HEK293T (cell line): ENCODE data around the gene ARL5C.

Experiments
- BHLHE40 ChIP-seq: fragments of 450-650 bp; IDR thresholded peaks from 2 replicates; pipeline ENCODE4 v1.6.1; 2016; ENCODE audit warnings: mild to moderate bottlenecking, moderate library complexity, borderline replicate concordance
- ELF4 ChIP-seq: fragments of 450-650 bp; IDR thresholded peaks from 2 replicates; pipeline ENCODE4 v1.6.1; 2017; ENCODE audit warnings: antibody characterized with exemption
- FOXK2 ChIP-seq: fragments of 450-650 bp; IDR thresholded peaks from 2 replicates; pipeline ENCODE4 v1.6.1; 2016; ENCODE audit warnings: mild to moderate bottlenecking

DNA sequence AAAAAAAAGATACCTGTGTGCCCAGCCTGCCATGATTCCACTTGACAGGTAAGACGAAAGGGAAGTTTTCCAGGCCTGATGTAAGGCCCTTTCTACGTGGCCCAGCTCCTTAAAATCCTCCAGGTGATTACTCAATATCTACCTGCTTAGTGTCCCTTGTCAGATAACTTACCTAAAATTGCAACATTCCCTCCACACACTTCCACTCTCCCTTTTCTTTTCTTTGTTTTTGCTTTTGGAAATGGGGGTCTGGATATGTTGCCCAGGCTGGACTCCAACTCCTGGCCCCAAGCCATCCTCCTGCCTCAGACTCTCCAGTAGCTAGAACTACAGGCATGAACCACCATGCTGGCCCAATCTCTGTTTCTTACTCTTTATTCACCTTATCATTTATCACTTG lies 7.3 kb downstream of the ARL5C start:
- TF ChIP-seq FOXK2 (no peak), ELF4 (no peak), BHLHE40 (no peak)
